MM.1S (cell line): ENCODE measurements around the gene ZNF248.
"Not testable (repeated sequence)": the region's sequence is repeated elsewhere in the genome, so short reads cannot be mapped to it uniquely, and the experiment has no call there.

Source experiments
- DNase-seq: peaks from one replicate; pipeline ENCODE4 v3.0.0-alpha.2; 2015
- H2AFZ ChIP-seq: fragments of 300-600 bp; sonication (generic); 2 replicates; pipeline ENCODE4 v1.6.0; 2016; ENCODE audit warnings: antibody characterized with exemption, low read length
- H3F3A ChIP-seq: fragments of 300-600 bp; sonication (generic); 2 replicates; pipeline ENCODE4 v1.6.1; 2016; ENCODE audit warnings: mild to moderate bottlenecking, antibody characterized with exemption, low read length, moderate library complexity, mixed read lengths; ENCODE audit not compliant: insufficient read depth
- H3K27ac ChIP-seq: fragments of 300-600 bp; sonication (generic); 2 replicates; pipeline ENCODE4 v1.5.1; 2016; ENCODE audit warnings: mild to moderate bottlenecking, low read length
- H3K27me3 ChIP-seq: fragments of 300-600 bp; sonication (generic); replicated peaks from 2 replicates; pipeline ENCODE4 v1.6.0; 2016; ENCODE audit warnings: low read length; ENCODE audit not compliant: insufficient read depth
- H3K36me3 ChIP-seq: fragments of 300-600 bp; sonication (generic); replicated peaks from 2 replicates; pipeline ENCODE4 v1.6.1; 2016; ENCODE audit warnings: mild to moderate bottlenecking, low read length, mixed read lengths; ENCODE audit not compliant: insufficient read depth
- H3K4me1 ChIP-seq: fragments of 300-600 bp; sonication (generic); 2 replicates; pipeline ENCODE4 v1.6.1; 2016; ENCODE audit warnings: low read length, mixed read lengths
- H3K4me2 ChIP-seq: fragments of 300-600 bp; sonication (generic); 2 replicates; pipeline ENCODE4 v1.6.0; 2016; ENCODE audit warnings: low read depth, low read length
- H3K4me3 ChIP-seq: fragments of 300-600 bp; sonication (generic); 2 replicates; pipeline ENCODE4 v1.5.1; 2016; ENCODE audit warnings: low read length, mixed read lengths
- H3K79me2 ChIP-seq: fragments of 300-600 bp; sonication (generic); 2 replicates; pipeline ENCODE4 v1.6.1; 2016; ENCODE audit warnings: mixed run types, low read length, mixed read lengths
- H3K9ac ChIP-seq: fragments of 300-600 bp; sonication (generic); 2 replicates; pipeline ENCODE4 v1.6.1; 2016; ENCODE audit warnings: low read length, mixed read lengths
- H3K9me2 ChIP-seq: fragments of 300-600 bp; sonication (generic); replicated peaks from 2 replicates; pipeline ENCODE4 v1.6.1; 2016; ENCODE audit warnings: mild to moderate bottlenecking, low read length, mixed read lengths; ENCODE audit not compliant: insufficient read depth
- H3K9me3 ChIP-seq: fragments of 300-600 bp; sonication (generic); replicated peaks from 2 replicates; pipeline ENCODE4 v1.6.1; 2016; ENCODE audit warnings: mild to moderate bottlenecking, low read length, mixed read lengths; ENCODE audit not compliant: insufficient read depth
- H4K20me1 ChIP-seq: fragments of 300-600 bp; sonication (generic); 2 replicates; pipeline ENCODE4 v1.6.1; 2016; ENCODE audit warnings: mild to moderate bottlenecking, low read length, moderate library complexity, mixed read lengths; ENCODE audit not compliant: insufficient read depth
- CTCF ChIP-seq: fragments of 300-600 bp; sonication (generic); IDR thresholded peaks from 2 replicates; pipeline ENCODE4 v1.5.1; 2016; ENCODE audit warnings: antibody characterized with exemption, low read length, mixed read lengths
- EZH2 ChIP-seq: fragments of 300-600 bp; sonication (generic); optimal IDR thresholded peaks from 2 replicates; pipeline ENCODE3; 2017; ENCODE audit warnings: low read depth, mild to moderate bottlenecking, antibody characterized with exemption, low read length, mixed read lengths
- EZH2phosphoT487 ChIP-seq: fragments of 300-600 bp; sonication (generic); IDR thresholded peaks from 2 replicates; pipeline ENCODE4 v1.6.1; 2018; ENCODE audit warnings: antibody characterized with exemption, low read length

The ZNF248 gene

GRCh38 chr10:37741831-37742230 lies 115.6 kb downstream of the ZNF248 start:
- Histone ChIP-seq H2AFZ (no peak overlapping the region), H3K27ac (no peak overlapping the region), H3K27me3 (no peaks in the 10 kb centered on the region), H4K20me1 (no peaks in the 10 kb centered on the region), H3K4me3 (no peak overlapping the region), H3K36me3 (no peaks in the 10 kb centered on the region), H3K9me3 (no peaks in the 10 kb centered on the region), H3K4me1 (no peaks in the 10 kb centered on the region), H3F3A (no peaks in the 10 kb centered on the region), H3K4me2 (no peak overlapping the region), H3K9me2 (no peaks in the 10 kb centered on the region), H3K9ac (no peak overlapping the region), H3K79me2 (no peaks in the 10 kb centered on the region)
- DNase-seq = no peak
- no peak for TF ChIP-seq EZH2
- TF ChIP-seq EZH2phosphoT487 = no peak
- TF ChIP-seq CTCF = no peak

GRCh38 chr10:37739181-37739580 lies 118.2 kb downstream of the ZNF248 start:
- H3K79me2 ChIP-seq = no peaks in the 10 kb centered on the region
- H3K4me3 ChIP-seq = no peak overlapping the region
- TF ChIP-seq EZH2 = no peak
- no peak for TF ChIP-seq CTCF
- TF ChIP-seq EZH2phosphoT487 = no peak
- H3F3A ChIP-seq = no peaks in the 10 kb centered on the region
- H3K9me3 ChIP-seq = no peaks in the 10 kb centered on the region
- H3K4me2 ChIP-seq = no peak overlapping the region
- no peak for DNase-seq
- no peaks in the 10 kb centered on the region for H4K20me1 ChIP-seq
- no peaks in the 10 kb centered on the region for H3K27me3 ChIP-seq
- no peaks in the 10 kb centered on the region for H3K36me3 ChIP-seq
- H3K9me2 ChIP-seq = no peaks in the 10 kb centered on the region
- no peak overlapping the region for H3K27ac ChIP-seq
- no peak overlapping the region for H3K9ac ChIP-seq
- H3K4me1 ChIP-seq = no peaks in the 10 kb centered on the region
- no peak overlapping the region for H2AFZ ChIP-seq

GRCh38 chr10:37738241-37738640 lies 119.2 kb downstream of the ZNF248 start:
- H3K79me2 ChIP-seq, H2AFZ ChIP-seq, H3K4me2 ChIP-seq, H3K4me1 ChIP-seq, H3F3A ChIP-seq, H3K27ac ChIP-seq, H3K9ac ChIP-seq, H4K20me1 ChIP-seq, H3K4me3 ChIP-seq, H3K9me2 ChIP-seq, H3K36me3 ChIP-seq, H3K9me3 ChIP-seq, DNase-seq, H3K27me3 ChIP-seq: not testable (repeated sequence)

- no peak overlapping the region for H3K4me3 ChIP-seq
- no peaks in the 10 kb centered on the region for H3K9me3 ChIP-seq
- no peak for DNase-seq
- no peaks in the 10 kb centered on the region for H3K9me2 ChIP-seq
- no peaks in the 10 kb centered on the region for H3K79me2 ChIP-seq
- H3K27ac ChIP-seq = no peak overlapping the region
- H3K27me3 ChIP-seq = no peaks in the 10 kb centered on the region
- H3K9ac ChIP-seq = no peak overlapping the region
- H3K4me1 ChIP-seq = no peaks in the 10 kb centered on the region
- no peak overlapping the region for H2AFZ ChIP-seq
- H3K36me3 ChIP-seq = no peaks in the 10 kb centered on the region
- H3F3A ChIP-seq = no peaks in the 10 kb centered on the region
- H3K4me2 ChIP-seq = no peak overlapping the region
- TF ChIP-seq EZH2 (no peak), EZH2phosphoT487 (no peak)
- H4K20me1 ChIP-seq = no peaks in the 10 kb centered on the region
These were observed 120.1 kb downstream of the ZNF248 start for GRCh38 chr10:37737336-37737735.
